Natural killer cell (primary cell): ENCODE data around the gene PCYT1B. TPM values are rescaled to one million over a fixed set of nuclear protein-coding genes. Genes with fewer than 3 reads are reported as not detected.
"Not testable (repeated sequence)": the region's sequence is repeated elsewhere in the genome, so short reads cannot be mapped to it uniquely, and the experiment has no call there.

Experiments used
- ATAC-seq, 3 donors: fragments of 150-1000 bp in 2 of 3; fragments of 200-7000 bp in 1 of 3; cut with Tn5 transposase; 1 replicate in 1 of 3; 2 replicates in 2 of 3; pipeline ENCODE4 v1.10.0; 2021; ENCODE audit warnings: mild to moderate bottlenecking in 2 of 3, moderate library complexity in 2 of 3
- DNase-seq, 2 donors: peaks; one replicate each; pipeline versions ENCODE4 v3.0.0 to v3.0.0-alpha.2; 2013 to 2021; ENCODE audit warnings: mixed read lengths in 1 of 2
- H3K27ac ChIP-seq: one replicate; pipeline ENCODE4 v1.5.1; 2013; ENCODE audit warnings: mild to moderate bottlenecking, low read length
- H3K27me3 ChIP-seq: one replicate; pipeline ENCODE4 v1.6.1; 2013; ENCODE audit warnings: low read length; ENCODE audit not compliant: control insufficient read depth, insufficient read depth
- H3K36me3 ChIP-seq: one replicate; pipeline ENCODE4 v1.6.1; 2013; ENCODE audit warnings: low read length; ENCODE audit not compliant: control insufficient read depth, insufficient read depth
- H3K4me1 ChIP-seq: one replicate; pipeline ENCODE4 v1.6.1; 2013; ENCODE audit warnings: low read length; ENCODE audit not compliant: control insufficient read depth, insufficient read depth
- H3K4me3 ChIP-seq: one replicate; pipeline ENCODE4 v1.5.1; 2013; ENCODE audit warnings: low read length
- H3K9me3 ChIP-seq: one replicate; pipeline ENCODE4 v1.6.1; 2013; ENCODE audit warnings: low read length; ENCODE audit not compliant: control insufficient read depth, insufficient read depth
- H3K27ac Mint-ChIP-seq, 2 donors: one replicate each; pipeline ENCODE4 v1.8.0; 2022; ENCODE audit warnings: mild to moderate bottlenecking in 2 of 2, mixed read lengths in 2 of 2, moderate library complexity in 1 of 2
- H3K27me3 Mint-ChIP-seq, 2 donors: one replicate each; pipeline ENCODE4 v1.8.0; 2022; ENCODE audit warnings: low read depth in 2 of 2, mixed read lengths in 2 of 2
- H3K36me3 Mint-ChIP-seq: one replicate; pipeline ENCODE4 v1.8.0; 2022; ENCODE audit warnings: mixed read lengths
- H3K4me1 Mint-ChIP-seq, 2 donors: one replicate each; pipeline ENCODE4 v1.8.0; 2022; ENCODE audit warnings: mixed read lengths in 2 of 2
- H3K4me3 Mint-ChIP-seq: one replicate; pipeline ENCODE4 v1.8.0; 2022; ENCODE audit warnings: mild to moderate bottlenecking, moderate library complexity, mixed read lengths
- H3K9me3 Mint-ChIP-seq, 2 donors: one replicate each; pipeline ENCODE4 v1.8.0; 2022; ENCODE audit warnings: mixed read lengths in 2 of 2
- CTCF ChIP-seq: fragments of 200-600 bp; IDR thresholded peaks from one replicate; pipeline ENCODE4 v1.8.0; 2022; ENCODE audit warnings: antibody characterized with exemption
- WGBS: methylation state at CpG from one replicate; pipeline ENCODE4 v1.1.7; 2013; ENCODE audit warnings: missing lambda C conversion rate; ENCODE audit not compliant: insufficient coverage; 5-methylcytosine and 5-hydroxymethylcytosine counted together
- intact Hi-C: fragments of 100-400 bp; cut with micrococcal nuclease; formaldehyde crosslinking; loops from one replicate; pipeline ENCODE4 v1.14.2; 2022
- total RNA-seq, 4 donors: library from RNA; stranded (reverse); fragments of 120-200 nt in 1 of 4; gene quantifications; one replicate each; pipeline versions ENCODE4 v1.2.3 to v1.2.4, GENCODE V29; 2013 to 2022

Gene PCYT1B
- total RNA-seq, 3 donors from 2014 or later (not counting 1 experiment from before 2014, with no cell fraction given) = 0.41 to 0.48 (median 0.42) TPM

GRCh38 chrX:24607616-24608015 is 39.5 kb downstream of the PCYT1B start:
- Histone ChIP-seq H3K27me3 (no peaks in the 10 kb centered on the region), H3K27ac (no peak overlapping the region), H3K4me1 (no peaks in the 10 kb centered on the region), H3K4me3 (no peak overlapping the region), H3K36me3 (no peaks in the 10 kb centered on the region), H3K9me3 (no peaks in the 10 kb centered on the region)
- ATAC-seq (no peak), DNase-seq (no peak)
- Mint-ChIP-seq H3K36me3 (no peaks in the 10 kb centered on the region), H3K27me3 (peaks cover 8 to 12% of the 10 kb centered on the region in 2 donors), H3K4me1 (no peaks in the 10 kb centered on the region), H3K27ac (no peak overlapping the region), H3K4me3 (no peak overlapping the region), H3K9me3 (no peaks in the 10 kb centered on the region)
- 92% methylated on average over 3 of the region's 4 CpGs for WGBS
- intact Hi-C loops = no loop called here
- TF ChIP-seq CTCF = no peak

DNA sequence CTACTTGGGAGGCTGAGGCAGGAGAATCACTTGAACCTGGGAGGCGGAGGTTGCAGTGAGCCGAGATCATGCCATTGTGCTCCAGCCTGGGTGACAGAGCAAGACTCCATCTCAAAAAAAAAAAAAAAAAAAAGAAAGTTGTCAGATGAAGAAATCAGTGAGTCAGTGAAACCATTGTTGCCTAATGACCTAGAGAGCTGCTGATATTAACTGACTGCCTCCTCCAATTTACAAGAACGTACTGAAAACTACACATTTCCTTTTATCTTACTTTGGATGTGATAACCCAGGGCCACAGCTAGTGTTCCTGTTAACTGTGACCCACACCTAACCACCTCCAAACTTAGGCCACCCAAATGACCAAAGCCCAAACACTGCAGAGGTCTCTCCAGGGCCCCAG is 41.2 kb downstream of the PCYT1B start:
- H3K27me3 ChIP-seq, DNase-seq, H3K4me1 Mint-ChIP-seq, H3K4me1 ChIP-seq, H3K27ac Mint-ChIP-seq, H3K27ac ChIP-seq, H3K36me3 Mint-ChIP-seq, H3K4me3 ChIP-seq, H3K36me3 ChIP-seq, H3K9me3 ChIP-seq, H3K4me3 Mint-ChIP-seq, intact Hi-C loops, ATAC-seq, H3K9me3 Mint-ChIP-seq: not testable (repeated sequence)
- peaks cover 8 to 20% of the 10 kb centered on the region in 2 donors for H3K27me3 Mint-ChIP-seq
- 92% methylated on average over 3 of the region's 3 CpGs for WGBS

DNA sequence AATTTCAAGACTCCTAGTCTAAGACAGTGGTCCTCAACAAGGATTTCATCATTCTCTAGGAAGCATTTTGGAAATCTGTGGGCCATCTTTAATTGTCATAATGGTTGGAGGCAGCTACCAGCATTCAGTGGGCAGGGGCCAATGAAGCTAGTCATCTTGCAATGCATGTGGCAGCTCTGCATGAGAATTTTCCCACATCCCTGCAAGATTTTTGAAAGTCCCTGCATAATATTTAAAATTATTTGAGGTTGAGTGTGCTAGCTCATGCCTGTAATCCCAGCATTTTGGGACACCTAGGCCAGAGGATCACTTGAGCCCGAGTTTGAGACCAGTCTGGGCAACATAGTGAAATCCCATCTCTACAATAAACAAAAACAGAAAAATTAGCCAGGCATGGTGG is 44.0 kb downstream of the PCYT1B start:
- no peak overlapping the region for H3K27ac ChIP-seq
- intact Hi-C loops = no loop called here
- no peaks in the 10 kb centered on the region for H3K36me3 ChIP-seq
- Mint-ChIP-seq H3K4me1 (no peaks in the 10 kb centered on the region), H3K27ac (no peak overlapping the region), H3K27me3 (peaks cover 8 to 11% of the 10 kb centered on the region in 2 donors), H3K9me3 (no peaks in the 10 kb centered on the region), H3K36me3 (no peaks in the 10 kb centered on the region), H3K4me3 (no peak overlapping the region)
- DNase-seq (no peak), ATAC-seq (no peak)
- H3K4me1 ChIP-seq = no peaks in the 10 kb centered on the region
- no peaks in the 10 kb centered on the region for H3K27me3 ChIP-seq
- TF ChIP-seq CTCF = no peak
- no peak overlapping the region for H3K4me3 ChIP-seq
- WGBS = no CpG with 5 or more reads among the region's 1 CpG
- H3K9me3 ChIP-seq = no peaks in the 10 kb centered on the region

DNA sequence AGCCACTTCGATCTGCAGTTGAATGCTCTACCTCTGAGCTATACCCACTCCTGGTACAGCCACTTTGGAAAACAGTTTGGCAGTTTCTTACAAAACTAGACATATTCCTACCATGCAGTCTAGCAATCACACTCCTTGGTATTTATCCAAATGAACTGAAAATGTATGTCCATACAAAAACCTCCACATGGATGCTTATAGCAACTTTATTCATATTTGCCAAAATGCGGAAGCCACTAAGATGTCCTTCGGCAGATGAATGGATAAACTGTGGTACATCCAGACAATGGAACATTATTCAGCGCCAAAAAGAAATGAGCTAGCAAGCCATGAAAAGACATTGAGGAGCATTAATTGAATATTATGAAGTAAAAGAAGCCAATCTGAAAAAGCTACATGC is 45.3 kb downstream of the PCYT1B start:
- Mint-ChIP-seq H3K27me3 (peaks cover 8 to 11% of the 10 kb centered on the region in 2 donors), H3K27ac (no peak overlapping the region), H3K9me3 (no peaks in the 10 kb centered on the region), H3K4me3 (no peak overlapping the region), H3K4me1 (no peaks in the 10 kb centered on the region), H3K36me3 (no peaks in the 10 kb centered on the region)
- Histone ChIP-seq H3K27me3 (no peaks in the 10 kb centered on the region), H3K4me1 (no peaks in the 10 kb centered on the region), H3K36me3 (no peaks in the 10 kb centered on the region), H3K9me3 (no peaks in the 10 kb centered on the region), H3K27ac (no peak overlapping the region), H3K4me3 (no peak overlapping the region)
- intact Hi-C loops = no loop called here
- DNase-seq = no peak
- 94% methylated on average over 4 of the region's 4 CpGs for WGBS
- ATAC-seq = no peak
- no peak for TF ChIP-seq CTCF
